Hematopoietic multipotent progenitor cell treated with erythropoietin and hydrocortisone succinate and interleukin-3 and kit ligand, for 4 days (in vitro differentiated cells): ENCODE data around the gene RBM46.
"Not testable (repeated sequence)": the region's sequence is repeated elsewhere in the genome, so short reads cannot be mapped to it uniquely, and the experiment has no call there.

Experiments
- DNase-seq: peaks from one replicate; pipeline ENCODE4 v3.0.0-alpha.2; 2015

RBM46 gene

DNA sequence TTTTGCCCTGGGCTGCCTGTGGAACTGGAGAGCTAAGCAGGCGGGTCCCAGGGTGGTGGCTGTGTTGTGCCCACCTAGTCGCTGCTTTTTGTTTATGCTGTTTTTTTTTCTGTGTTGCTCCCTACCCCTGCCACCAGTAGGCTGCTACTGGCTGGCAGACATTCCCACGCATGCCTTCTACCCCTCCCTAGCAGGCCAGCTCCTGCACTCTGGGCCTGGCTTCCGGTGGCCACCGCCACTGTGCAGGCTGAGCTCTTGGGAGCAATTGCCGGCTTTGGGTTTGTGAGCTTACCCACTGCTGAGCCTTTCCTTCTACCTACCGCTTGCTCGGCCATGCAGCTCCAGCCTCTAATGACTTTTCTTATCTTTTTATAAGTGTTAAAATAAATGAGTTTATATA is 57.6 kb downstream of the RBM46 start:
- no peak for DNase-seq

DNA sequence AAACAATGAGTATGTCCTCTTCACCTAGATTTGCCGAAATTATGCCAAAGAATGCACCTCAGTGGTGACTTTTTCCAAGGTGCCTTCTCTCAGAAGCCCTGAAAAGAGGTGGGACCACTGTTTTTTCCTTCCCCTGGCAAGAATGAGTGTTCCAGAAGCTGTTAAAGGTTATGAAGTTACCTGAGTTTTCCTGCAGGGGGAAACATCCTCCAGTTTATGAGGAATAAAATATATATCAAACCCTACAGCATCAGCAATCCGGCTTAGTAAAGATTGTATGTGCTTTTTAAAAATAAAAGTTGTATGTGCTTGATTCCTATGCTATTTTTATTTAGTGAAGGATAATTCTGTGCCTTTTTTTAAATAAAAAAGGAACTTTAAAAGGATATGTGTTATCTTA is 73.3 kb downstream of the RBM46 start:
- peak; percentile 37 for DNase-seq

DNA sequence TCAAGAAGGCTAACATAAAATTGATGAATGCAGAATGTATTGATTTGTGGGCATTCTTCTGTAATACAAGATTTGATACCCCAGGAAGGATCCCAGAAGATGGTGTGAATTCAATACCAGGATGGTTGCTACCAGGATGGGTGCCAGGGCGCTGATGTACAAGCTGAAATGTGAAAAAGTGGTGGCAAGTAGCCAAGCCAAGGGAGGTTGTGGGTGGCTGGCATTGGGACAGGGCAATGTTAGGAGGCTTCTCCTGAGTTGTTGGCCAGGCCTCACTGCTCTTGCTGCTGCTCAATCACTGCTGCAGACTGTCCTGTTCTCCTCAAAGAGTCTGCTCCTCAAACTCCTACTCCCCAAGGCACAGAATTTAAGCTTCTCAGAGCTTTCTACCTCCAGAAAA is 77.1 kb downstream of the RBM46 start:
- DNase-seq, result no peak

DNA sequence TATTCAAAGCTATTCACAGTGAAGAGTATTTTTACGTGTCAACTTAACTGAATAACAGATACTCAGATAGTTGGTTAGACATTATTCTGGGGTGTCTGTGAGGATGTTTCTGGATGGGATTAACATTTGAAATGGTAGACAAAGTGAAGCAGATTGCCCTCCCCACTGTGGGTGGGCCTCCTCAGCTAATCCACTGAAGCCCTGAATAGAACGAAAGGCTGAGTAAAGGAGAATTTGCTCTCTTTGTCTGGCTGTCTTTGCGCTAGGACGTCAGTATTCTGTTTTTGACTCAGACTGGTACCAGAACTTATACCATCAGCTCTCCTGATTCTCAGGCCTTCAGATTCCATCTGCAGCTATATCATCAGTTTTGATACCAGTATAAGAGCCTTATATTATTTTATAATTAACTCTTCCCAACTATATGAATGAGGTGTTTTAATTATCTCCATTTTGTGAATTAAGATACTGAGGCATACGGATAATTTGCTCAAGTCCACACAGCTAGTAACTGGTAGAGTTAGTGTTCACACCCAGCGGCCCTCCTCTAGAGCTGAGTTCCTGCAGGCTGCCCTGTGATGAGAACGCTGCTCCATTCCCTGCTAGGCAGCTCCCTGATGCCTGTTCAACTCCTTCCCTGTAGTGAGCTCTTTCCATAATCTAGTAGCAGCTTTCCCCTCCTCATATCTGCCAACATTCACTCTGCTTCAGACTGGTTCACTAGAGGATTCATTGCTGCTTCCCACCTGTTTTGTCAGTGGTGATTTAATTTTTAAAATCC is 87.5 kb downstream of the RBM46 start:
- DNase-seq, result no peak

DNA sequence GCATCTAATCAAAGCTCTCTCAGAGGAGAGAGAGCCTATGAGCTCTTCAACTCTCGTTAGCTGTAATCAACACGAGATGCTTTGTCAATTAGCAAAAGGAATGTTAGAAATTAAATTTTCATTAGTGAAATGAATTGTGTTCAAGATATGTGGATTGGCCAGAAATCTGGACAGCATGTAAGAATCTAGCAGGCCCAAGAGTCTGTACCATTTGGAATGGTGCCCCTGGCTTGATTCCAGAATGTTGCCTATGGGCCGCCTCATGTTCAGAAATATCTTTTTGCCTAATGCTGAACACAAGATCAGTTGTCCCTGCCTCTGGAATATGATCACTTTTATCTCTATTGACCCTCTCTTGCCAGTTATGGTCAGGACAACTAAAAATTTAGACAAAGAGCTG is 88.2 kb downstream of the RBM46 start:
- no peak for DNase-seq

DNA sequence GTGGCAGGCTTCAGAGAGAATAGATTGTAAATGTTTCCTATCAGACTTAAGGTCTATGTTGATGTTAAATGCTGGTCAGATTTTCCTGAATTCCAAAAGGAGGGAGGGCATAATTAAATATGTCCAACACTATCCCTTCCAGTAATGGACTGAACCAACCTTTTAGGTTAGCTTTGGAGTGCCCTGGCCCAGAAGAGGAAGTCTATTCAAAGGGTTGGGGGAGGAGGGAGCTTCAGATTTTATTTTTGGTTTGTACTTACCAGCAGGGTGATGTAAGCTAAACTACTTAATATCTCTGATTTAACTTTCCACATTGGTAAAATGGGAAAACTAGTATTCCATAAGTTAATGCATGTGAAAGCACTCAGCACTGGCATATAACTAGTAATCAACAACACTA is 91.1 kb downstream of the RBM46 start:
- DNase-seq, result peak; percentile 2

DNA sequence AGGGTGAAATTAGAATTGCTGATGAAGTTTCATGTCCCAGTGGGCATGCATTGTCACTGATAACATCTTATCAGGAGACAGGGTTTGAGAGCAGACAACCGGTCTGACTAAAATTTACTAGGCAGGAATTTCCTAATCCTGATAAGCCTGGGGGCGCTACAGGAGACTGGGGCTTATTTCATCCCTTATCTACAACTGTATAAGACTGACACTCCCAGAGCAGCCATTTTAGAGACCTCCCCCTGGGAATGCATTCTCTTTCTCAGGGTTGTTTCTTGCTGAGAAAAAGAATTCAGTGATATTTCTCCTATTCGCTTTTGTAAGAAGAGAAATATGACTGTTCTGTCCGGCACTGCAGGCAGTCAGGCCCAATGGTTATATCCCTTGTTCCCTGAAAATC is 93.0 kb downstream of the RBM46 start:
- not testable (repeated sequence) for DNase-seq

DNA sequence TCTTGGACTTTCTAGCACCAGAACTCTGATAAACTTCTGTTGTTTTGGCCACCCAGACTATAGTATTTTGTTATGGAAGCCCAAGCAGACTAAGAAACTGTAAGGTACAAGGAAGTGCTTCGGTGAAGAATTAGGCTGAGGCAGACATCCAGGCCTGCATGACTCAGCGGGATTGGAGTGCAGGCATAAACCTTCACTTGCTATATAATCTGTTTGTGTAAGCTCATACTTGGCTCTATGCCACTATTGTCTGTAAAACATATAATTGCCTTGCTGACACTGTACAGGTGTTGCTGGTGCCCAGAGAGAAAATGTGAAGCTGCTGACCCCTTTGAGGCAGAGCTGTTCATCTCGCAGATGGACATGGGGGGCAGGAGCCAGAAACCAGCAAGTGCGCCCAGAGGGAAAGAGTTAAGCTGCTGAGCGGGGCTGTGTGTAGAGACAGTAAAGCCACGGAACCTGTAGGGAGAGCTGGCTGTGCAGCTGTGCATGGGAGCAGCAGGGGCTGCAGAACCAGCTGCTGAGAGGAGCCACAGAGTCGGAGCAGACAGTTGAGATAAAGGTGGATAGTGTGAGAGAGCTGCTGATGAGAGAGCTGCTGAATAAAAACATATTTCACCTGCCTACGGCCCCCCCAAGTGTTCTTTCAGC is 96.2 kb downstream of the RBM46 start:
- DNase-seq, result peak; percentile 73
